ENCODE results near the gene ANG. TPM values are rescaled to one million over a fixed set of nuclear protein-coding genes. Genes with fewer than 3 reads are reported as not detected.

ANG gene
- total and polyA plus RNA-seq, 10 of the 15 experiments (the other 5 are each of a cell fraction or from before 2014, with no cell fraction given) = 1.0 to 5.9 (median 2.2) TPM

DNA sequence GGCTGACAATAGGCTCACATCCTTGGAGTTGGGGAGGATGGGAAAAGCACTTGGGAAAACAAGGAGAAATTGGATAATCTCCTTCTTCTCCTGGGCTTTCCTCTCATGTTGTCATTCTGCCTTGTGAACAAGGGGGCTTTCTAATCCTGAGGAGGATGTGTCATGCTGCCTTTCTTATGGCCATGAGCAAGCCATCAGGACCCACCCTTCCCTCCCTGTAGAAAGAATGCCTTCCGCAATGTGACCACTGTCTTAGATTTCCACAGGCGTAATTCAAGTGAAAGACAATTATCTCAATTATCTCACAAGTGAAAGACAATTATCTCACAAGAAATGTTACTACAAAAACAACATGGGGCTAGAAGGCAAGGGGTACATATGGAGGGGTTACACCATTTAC, 44.0 kb upstream of the ANG start:
- RAD21 ChIA-PET (ENCODE audit: unreplicated experiment) = no interaction called here
- H3K36me3 ChIP-seq (ENCODE audit: control insufficient read depth in 2 of 2, insufficient read depth in 2 of 2, low read length in 1 of 2) = no peaks in the 10 kb centered on the region
- CTCF ChIA-PET = interaction anchor here (0.7 kb wide), 1 partner anchor 52 kb away, joined by 3 read pairs; no protein-coding TSS in a partner anchor
- intact Hi-C loops (cut with micrococcal nuclease; ENCODE audit: unreplicated experiment) (no loop called here), in situ Hi-C loops (cut with MboI) (no loop called here)
- H3K4me1 ChIP-seq (ENCODE audit: control insufficient read depth, insufficient read depth, low read length) = no peaks in the 10 kb centered on the region
- no peak for DNase-seq (ENCODE audit: low read depth, low spot score)
- H2AFZ ChIP-seq (ENCODE audit: control insufficient read depth, low read depth, low read length) = no peak overlapping the region
- H3K4me2 ChIP-seq (ENCODE audit: control insufficient read depth, insufficient read depth) = no peak overlapping the region
- H3K27ac ChIP-seq (ENCODE audit: control insufficient read depth, insufficient read depth) = no peak overlapping the region
- SMC1A ChIA-PET (ENCODE audit: uncharacterized antibody, unreplicated experiment) = interaction anchor here (1.9 kb wide), 1 partner anchor 18 kb away, joined by 4 read pairs; no protein-coding TSS in a partner anchor
- no peak overlapping the region for H3K4me3 ChIP-seq
- no TSS peak for BruUV-seq (replicated peaks)
- no peaks in the 10 kb centered on the region for H3K79me2 ChIP-seq (ENCODE audit: control insufficient read depth, insufficient read depth, low read length)
- WGBS (ENCODE audit: insufficient coverage, insufficient replicate concordance, low lambda C conversion rate, missing lambda C conversion rate) = 76% methylated on average over 2 of the region's 2 CpGs
- no peaks in the 10 kb centered on the region for H4K20me1 ChIP-seq (ENCODE audit: control insufficient read depth, insufficient read depth)
- ATAC-seq = no peak
- TF ChIP-seq CBX3 (IDR thresholded peaks at IDR 0.05; ENCODE audit: borderline replicate concordance, low read depth) = no peak
- TF ChIP-seq, protein P1, sequence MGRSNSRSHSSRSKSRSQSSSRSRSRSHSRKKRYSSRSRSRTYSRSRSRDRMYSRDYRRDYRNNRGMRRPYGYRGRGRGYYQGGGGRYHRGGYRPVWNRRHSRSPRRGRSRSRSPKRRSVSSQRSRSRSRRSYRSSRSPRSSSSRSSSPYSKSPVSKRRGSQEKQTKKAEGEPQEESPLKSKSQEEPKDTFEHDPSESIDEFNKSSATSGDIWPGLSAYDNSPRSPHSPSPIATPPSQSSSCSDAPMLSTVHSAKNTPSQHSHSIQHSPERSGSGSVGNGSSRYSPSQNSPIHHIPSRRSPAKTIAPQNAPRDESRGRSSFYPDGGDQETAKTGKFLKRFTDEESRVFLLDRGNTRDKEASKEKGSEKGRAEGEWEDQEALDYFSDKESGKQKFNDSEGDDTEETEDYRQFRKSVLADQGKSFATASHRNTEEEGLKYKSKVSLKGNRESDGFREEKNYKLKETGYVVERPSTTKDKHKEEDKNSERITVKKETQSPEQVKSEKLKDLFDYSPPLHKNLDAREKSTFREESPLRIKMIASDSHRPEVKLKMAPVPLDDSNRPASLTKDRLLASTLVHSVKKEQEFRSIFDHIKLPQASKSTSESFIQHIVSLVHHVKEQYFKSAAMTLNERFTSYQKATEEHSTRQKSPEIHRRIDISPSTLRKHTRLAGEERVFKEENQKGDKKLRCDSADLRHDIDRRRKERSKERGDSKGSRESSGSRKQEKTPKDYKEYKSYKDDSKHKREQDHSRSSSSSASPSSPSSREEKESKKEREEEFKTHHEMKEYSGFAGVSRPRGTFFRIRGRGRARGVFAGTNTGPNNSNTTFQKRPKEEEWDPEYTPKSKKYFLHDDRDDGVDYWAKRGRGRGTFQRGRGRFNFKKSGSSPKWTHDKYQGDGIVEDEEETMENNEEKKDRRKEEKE (IDR thresholded peaks at IDR 0.05) = no peak
- TF ChIP-seq FOXK2 (IDR thresholded peaks at IDR 0.05) = no peak
- TF ChIP-seq SREBF2 (IDR thresholded peaks at IDR 0.05; ENCODE audit: low read length) = no peak
- TF ChIP-seq SUZ12 (IDR thresholded peaks at IDR 0.05; ENCODE audit: unreplicated experiment) = no peak
- TF ChIP-seq PML (IDR thresholded peaks at IDR 0.05; ENCODE audit: low read length) = no peak
- TF ChIP-seq RFX5 (IDR thresholded peaks at IDR 0.05; ENCODE audit: low read depth, low read length) = no peak
- TF ChIP-seq, protein P2, sequence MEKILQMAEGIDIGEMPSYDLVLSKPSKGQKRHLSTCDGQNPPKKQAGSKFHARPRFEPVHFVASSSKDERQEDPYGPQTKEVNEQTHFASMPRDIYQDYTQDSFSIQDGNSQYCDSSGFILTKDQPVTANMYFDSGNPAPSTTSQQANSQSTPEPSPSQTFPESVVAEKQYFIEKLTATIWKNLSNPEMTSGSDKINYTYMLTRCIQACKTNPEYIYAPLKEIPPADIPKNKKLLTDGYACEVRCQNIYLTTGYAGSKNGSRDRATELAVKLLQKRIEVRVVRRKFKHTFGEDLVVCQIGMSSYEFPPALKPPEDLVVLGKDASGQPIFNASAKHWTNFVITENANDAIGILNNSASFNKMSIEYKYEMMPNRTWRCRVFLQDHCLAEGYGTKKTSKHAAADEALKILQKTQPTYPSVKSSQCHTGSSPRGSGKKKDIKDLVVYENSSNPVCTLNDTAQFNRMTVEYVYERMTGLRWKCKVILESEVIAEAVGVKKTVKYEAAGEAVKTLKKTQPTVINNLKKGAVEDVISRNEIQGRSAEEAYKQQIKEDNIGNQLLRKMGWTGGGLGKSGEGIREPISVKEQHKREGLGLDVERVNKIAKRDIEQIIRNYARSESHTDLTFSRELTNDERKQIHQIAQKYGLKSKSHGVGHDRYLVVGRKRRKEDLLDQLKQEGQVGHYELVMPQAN (conservative IDR thresholded peaks at IDR 0.05) = no peak
- TF ChIP-seq RUNX3 (IDR thresholded peaks at IDR 0.05; ENCODE audit: low read length) = no peak
- TF ChIP-seq TCF12 (IDR thresholded peaks at IDR 0.05; ENCODE audit: low read depth, low read length) = no peak
- TF ChIP-seq IRF4 (IDR thresholded peaks at IDR 0.05; ENCODE audit: low read depth, low read length) = no peak
- TF ChIP-seq, protein P3, sequence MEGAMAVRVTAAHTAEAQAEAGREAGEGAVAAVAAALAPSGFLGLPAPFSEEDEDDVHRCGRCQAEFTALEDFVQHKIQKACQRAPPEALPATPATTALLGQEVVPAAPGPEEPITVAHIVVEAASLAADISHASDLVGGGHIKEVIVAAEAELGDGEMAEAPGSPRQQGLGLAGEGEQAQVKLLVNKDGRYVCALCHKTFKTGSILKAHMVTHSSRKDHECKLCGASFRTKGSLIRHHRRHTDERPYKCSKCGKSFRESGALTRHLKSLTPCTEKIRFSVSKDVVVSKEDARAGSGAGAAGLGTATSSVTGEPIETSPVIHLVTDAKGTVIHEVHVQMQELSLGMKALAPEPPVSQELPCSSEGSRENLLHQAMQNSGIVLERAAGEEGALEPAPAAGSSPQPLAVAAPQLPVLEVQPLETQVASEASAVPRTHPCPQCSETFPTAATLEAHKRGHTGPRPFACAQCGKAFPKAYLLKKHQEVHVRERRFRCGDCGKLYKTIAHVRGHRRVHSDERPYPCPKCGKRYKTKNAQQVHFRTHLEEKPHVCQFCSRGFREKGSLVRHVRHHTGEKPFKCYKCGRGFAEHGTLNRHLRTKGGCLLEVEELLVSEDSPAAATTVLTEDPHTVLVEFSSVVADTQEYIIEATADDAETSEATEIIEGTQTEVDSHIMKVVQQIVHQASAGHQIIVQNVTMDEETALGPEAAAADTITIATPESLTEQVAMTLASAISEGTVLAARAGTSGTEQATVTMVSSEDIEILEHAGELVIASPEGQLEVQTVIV (IDR thresholded peaks at IDR 0.05; ENCODE audit: borderline replicate concordance, partially characterized antibody) = no peak
- TF ChIP-seq MTA2 (IDR thresholded peaks at IDR 0.05; ENCODE audit: low read depth) = no peak
- TF ChIP-seq MYC (IDR thresholded peaks at IDR 0.05; ENCODE audit: insufficient read depth, insufficient read length, insufficient replicate concordance, low read length, severe bottlenecking) = no peak
- TF ChIP-seq, protein P4, sequence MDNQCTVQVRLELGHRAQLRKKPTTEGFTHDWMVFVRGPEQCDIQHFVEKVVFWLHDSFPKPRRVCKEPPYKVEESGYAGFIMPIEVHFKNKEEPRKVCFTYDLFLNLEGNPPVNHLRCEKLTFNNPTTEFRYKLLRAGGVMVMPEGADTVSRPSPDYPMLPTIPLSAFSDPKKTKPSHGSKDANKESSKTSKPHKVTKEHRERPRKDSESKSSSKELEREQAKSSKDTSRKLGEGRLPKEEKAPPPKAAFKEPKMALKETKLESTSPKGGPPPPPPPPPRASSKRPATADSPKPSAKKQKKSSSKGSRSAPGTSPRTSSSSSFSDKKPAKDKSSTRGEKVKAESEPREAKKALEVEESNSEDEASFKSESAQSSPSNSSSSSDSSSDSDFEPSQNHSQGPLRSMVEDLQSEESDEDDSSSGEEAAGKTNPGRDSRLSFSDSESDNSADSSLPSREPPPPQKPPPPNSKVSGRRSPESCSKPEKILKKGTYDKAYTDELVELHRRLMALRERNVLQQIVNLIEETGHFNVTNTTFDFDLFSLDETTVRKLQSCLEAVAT (IDR thresholded peaks at IDR 0.05) = no peak
- POLR2A ChIA-PET = no interaction called here
- H3K9me3 ChIP-seq (replicated peaks; ENCODE audit: control insufficient read depth, insufficient read depth, low read length) = no peaks in the 10 kb centered on the region
- peak; percentile 23 for FAIRE-seq
- no peaks in the 10 kb centered on the region; a peak in 1 of 4 replicates for H3K27me3 ChIP-seq (replicated peaks in 1 of 2; ENCODE audit: control insufficient read depth in 2 of 2, insufficient read depth in 2 of 2, low read length in 1 of 2)
- no peak overlapping the region for H3K9ac ChIP-seq (ENCODE audit: control insufficient read depth, insufficient read depth, low read length)
